ENCODE measurements around the gene PPP1R3G.

DNA sequence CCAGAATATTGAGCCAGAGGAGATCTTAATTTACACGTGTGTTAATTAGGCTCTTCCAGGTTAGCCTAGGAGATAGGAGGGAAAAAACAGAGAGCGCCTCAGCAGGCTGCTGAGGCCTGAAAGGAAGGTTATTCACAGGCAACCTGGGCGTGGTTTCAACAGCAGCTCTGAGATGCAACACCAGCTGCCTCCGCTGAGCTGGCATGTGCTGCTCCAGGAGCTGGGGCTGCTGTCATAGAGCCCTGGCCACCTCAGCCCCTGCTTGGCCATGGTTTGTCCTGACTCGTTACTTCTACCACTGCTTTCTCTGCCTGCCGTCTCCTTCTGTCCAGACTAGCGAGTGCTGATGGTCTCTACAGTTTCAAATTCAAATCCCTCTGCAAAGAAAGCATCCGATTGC is 48.9 kb upstream of the PPP1R3G start:
- TF ChIP-seq, protein P1, sequence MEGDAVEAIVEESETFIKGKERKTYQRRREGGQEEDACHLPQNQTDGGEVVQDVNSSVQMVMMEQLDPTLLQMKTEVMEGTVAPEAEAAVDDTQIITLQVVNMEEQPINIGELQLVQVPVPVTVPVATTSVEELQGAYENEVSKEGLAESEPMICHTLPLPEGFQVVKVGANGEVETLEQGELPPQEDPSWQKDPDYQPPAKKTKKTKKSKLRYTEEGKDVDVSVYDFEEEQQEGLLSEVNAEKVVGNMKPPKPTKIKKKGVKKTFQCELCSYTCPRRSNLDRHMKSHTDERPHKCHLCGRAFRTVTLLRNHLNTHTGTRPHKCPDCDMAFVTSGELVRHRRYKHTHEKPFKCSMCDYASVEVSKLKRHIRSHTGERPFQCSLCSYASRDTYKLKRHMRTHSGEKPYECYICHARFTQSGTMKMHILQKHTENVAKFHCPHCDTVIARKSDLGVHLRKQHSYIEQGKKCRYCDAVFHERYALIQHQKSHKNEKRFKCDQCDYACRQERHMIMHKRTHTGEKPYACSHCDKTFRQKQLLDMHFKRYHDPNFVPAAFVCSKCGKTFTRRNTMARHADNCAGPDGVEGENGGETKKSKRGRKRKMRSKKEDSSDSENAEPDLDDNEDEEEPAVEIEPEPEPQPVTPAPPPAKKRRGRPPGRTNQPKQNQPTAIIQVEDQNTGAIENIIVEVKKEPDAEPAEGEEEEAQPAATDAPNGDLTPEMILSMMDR (IDR thresholded peaks at IDR 0.05): no peak
- TF ChIP-seq ZFX (IDR thresholded peaks at IDR 0.05; ENCODE audit: borderline replicate concordance): no peak

Measured in 22Rv1 (cell line).